GM19438 (cell line): ENCODE results near the gene TRIM50.
"Not testable (repeated sequence)": the region's sequence is repeated elsewhere in the genome, so short reads cannot be mapped to it uniquely, and the experiment has no call there.

Source experiments
- ATAC-seq: cut with Tn5 transposase; IDR thresholded peaks from one replicate; pipeline ENCODE4 v1.9.1; 2021; ENCODE audit warnings: low read depth; ENCODE audit not compliant: unreplicated experiment

Gene TRIM50

GRCh38 chr7:73327922-73328321, at the start of gene TRIM50, which contains the start of gene FKBP6:
TRIM50 (minus strand) TSS chr7:73328082; CDS start chr7:73324787, 3,295 bp downstream.
FKBP6 (plus strand) TSS chr7:73328161; CDS start chr7:73328429, 268 bp downstream.
- ATAC-seq = not testable (repeated sequence)

- no peak for ATAC-seq
These were observed 49.0 kb upstream of the TRIM50 start for GRCh38 chr7:73376671-73377412.

- ATAC-seq = not testable (repeated sequence)
These were observed 48.4 kb upstream of the TRIM50 start for GRCh38 chr7:73376262-73376661.

- ATAC-seq = no peak
These were observed 45.9 kb upstream of the TRIM50 start for GRCh38 chr7:73373741-73374140.

- no peak for ATAC-seq
These were observed 41.7 kb upstream of the TRIM50 start for GRCh38 chr7:73369622-73370021.

GRCh38 chr7:73369009-73369408, 41.1 kb upstream of the TRIM50 start:
- no peak for ATAC-seq

- ATAC-seq = no peak
These were observed 39.1 kb upstream of the TRIM50 start for GRCh38 chr7:73366990-73367389.

GRCh38 chr7:73366127-73366526, 38.2 kb upstream of the TRIM50 start:
- ATAC-seq = no peak

GRCh38 chr7:73364006-73364728, 36.3 kb upstream of the TRIM50 start:
- no peak for ATAC-seq

- no peak for ATAC-seq
These were observed 35.5 kb upstream of the TRIM50 start for GRCh38 chr7:73363225-73364005.

GRCh38 chr7:73360590-73360989, 32.7 kb upstream of the TRIM50 start:
- ATAC-seq = not testable (repeated sequence)

- ATAC-seq = no peak
These were observed 32.0 kb upstream of the TRIM50 start for GRCh38 chr7:73359746-73360375.

- no peak for ATAC-seq
These were observed 31.4 kb upstream of the TRIM50 start for GRCh38 chr7:73359306-73359705.

GRCh38 chr7:73358590-73359275, 30.9 kb upstream of the TRIM50 start:
- ATAC-seq = no peak

GRCh38 chr7:73356159-73356558, 28.3 kb upstream of the TRIM50 start:
- ATAC-seq = no peak

GRCh38 chr7:73354821-73355220, 26.9 kb upstream of the TRIM50 start:
- no peak for ATAC-seq

GRCh38 chr7:73354196-73354595, 26.3 kb upstream of the TRIM50 start:
- no peak for ATAC-seq

- no peak for ATAC-seq
These were observed 25.4 kb upstream of the TRIM50 start for GRCh38 chr7:73353243-73353642.

- ATAC-seq = no peak
These were observed 24.9 kb upstream of the TRIM50 start for GRCh38 chr7:73352784-73353183.
